Posterior vena cava (tissue), 2 donors: ENCODE results near the gene CISH. TPM values are rescaled to one million over a fixed set of nuclear protein-coding genes. Genes with fewer than 3 reads are reported as not detected.
A peak's percentile ranks its signal among the peaks of the same experiment; 100 is the strongest.

Source experiments
- DNase-seq: peaks from one replicate; pipeline ENCODE4 v3.0.0-alpha.2; 2020; ENCODE audit warnings: low spot score
- intact Hi-C, 2 donors: fragments of 100-400 bp; cut with DNase I; formaldehyde crosslinking; loops; one replicate each; pipeline versions ENCODE4 v1.14.1 to v1.14.2; 2022 to 2023
- total RNA-seq, 2 donors: library from RNA; stranded (reverse); fragmentation: NEBNext Ultra II Directional; extraction: Animal tissue kit (Norgen Biotek cat#: 25700); gene quantifications; one replicate each; pipeline ENCODE4 v1.2.1, GENCODE V29; 2021
- donor health status: DM: yes; HTN: yes; CAD: no.
- donor health status: DM: yes; HTN: yes; CAD: no.

Gene CISH
- total RNA-seq, 2 donors from 2014 or later: 8.6 to 12.5 TPM

DNA sequence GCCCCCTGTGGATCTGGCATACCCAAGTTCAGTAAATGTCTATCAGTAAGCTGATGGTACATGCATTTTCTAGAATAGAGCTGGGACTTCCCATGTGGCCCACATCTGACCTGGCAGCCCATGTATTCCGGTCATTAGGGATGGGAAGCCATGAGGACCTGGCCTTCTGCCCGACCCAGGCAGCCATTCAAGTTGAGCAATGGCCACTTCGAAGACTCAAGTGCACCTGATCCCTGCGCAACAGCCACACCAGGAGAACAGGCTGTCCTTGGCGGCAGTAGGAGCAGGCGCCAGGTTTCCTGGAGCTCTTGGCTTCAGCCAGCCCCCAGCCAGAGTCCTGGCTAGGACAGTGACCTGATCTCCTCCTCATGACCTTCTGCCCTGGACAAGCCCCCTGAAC, 27.7 kb downstream of the CISH start:
- intact Hi-C loops: no loop called here
- peak; percentile 89 for DNase-seq

DNA sequence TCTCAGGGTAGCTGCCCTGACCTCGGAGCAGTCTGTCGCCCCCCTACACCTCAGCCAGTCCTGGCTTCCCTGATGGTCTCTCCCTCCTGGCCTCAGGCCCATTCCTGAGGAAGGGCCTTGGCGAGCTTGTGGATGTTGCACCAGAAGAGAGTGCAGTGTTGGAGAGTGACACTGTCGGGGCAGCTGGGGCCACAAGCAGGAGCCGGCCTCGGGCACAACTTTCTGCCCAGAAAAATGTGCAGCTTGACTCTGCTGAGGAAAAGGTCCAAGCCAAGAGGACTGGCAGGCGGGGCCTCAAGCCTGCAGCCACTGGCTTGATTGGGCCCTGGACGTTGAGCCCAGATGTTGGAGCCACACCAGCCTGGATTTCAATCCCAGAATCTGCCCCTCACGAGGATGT, 29.5 kb downstream of the CISH start:
- intact Hi-C loops: no loop called here
- DNase-seq: no peak

- intact Hi-C loops: no loop called here
- DNase-seq: no peak
Observed at GRCh38 chr3:50581459-50581842, 30.1 kb downstream of the CISH start.

- no peak for DNase-seq
- intact Hi-C loops: no loop called here
Observed at GRCh38 chr3:50580683-50581458, 30.7 kb downstream of the CISH start.

- no peak for DNase-seq
- intact Hi-C loops: loop anchor here in 1 of 2 donors (10.0 kb wide), 1 partner anchor 797 kb away; no protein-coding TSS in a partner anchor
Observed at GRCh38 chr3:50577348-50577747, 34.2 kb downstream of the CISH start.

DNA sequence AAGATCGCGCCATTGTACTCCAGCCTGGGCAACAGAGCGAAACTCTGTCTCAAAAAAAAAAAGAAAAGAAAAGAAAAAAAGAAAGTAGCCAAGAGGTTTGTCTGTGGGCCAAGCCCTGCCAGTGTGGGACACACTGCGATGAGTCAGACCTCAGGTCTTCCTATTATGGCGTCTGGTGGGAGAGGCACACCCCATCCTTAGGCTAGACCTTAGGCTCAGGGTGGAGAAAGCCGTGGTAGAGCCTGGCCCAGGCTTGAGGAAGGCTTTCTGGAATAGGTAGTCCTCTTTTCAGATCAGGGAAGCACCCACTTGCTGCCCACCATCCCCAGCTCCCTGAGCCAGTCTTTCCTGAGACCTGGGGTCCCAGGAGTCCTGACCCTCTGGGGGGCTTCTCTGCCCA, 36.2 kb downstream of the CISH start:
- DNase-seq: no peak
- intact Hi-C loops: loop anchor here in 1 of 2 donors (10.0 kb wide), 1 partner anchor 799 kb away; no protein-coding TSS in a partner anchor

DNA sequence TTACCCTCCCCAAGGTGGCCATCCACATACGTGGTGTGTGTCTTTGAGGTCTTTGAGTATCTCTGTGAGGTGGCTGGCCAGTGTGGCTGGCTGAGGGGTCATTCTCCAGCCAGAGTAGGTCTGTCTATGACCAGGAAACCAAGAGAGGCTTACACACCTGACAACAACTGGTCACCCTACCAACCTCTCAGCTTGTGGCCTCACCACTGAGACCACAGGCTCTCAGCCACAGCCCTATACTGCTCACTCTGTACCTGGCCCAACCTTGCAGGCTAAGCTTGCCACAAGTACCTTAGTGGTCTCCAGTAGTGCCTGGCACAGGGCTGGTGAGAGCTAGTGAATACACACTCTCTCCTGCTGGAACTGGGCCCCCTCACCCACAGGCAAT, 37.1 kb downstream of the CISH start:
- no peak for DNase-seq
- intact Hi-C loops: loop anchor here in 1 of 2 donors (10.0 kb wide), 1 partner anchor 800 kb away; no protein-coding TSS in a partner anchor

DNA sequence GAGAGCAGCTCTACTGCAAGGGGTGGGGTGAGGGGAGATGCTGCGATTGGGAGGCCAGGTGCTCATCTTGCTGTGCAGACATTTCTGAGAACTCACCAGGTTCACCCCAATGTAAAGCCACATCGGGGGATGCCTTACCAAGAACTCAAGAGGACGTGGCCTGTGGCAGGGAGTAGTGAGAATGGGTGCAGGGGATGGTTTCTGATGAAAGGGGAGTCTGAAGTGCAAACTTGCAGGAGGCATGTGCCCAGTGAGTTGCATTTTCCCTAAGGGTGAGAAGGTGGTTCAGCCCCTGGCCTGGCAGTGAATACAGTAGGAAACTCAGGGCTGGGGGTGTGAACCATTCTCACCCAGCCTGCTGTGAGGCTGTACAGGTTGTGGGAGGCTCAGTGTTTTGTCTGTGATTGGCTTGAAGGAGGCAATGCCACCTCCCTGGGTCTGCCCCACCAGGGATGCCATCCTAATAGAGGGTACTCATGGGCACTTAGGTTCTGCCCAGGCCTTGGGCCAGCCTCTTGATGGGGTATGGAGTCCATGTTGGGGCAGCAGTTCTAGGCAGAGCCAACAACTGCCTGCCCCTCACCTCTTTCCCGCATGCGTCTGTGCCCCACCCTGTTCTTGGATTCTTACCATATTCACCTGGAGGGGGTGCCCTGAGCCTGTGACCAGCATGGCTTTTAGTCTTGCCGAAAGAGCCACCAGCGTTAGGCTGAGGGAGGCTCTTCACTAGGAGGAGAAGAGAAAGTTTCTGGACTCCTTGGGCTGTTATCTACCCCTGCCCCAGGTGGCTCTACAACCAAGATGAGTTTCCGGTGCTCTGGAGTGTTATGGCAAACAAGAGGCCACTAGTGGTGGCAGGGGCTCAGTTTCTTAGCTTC, 37.8 kb downstream of the CISH start:
- no peak for DNase-seq
- intact Hi-C loops: loop anchor here in 1 of 2 donors (10.0 kb wide), 1 partner anchor 801 kb away; no protein-coding TSS in a partner anchor

DNA sequence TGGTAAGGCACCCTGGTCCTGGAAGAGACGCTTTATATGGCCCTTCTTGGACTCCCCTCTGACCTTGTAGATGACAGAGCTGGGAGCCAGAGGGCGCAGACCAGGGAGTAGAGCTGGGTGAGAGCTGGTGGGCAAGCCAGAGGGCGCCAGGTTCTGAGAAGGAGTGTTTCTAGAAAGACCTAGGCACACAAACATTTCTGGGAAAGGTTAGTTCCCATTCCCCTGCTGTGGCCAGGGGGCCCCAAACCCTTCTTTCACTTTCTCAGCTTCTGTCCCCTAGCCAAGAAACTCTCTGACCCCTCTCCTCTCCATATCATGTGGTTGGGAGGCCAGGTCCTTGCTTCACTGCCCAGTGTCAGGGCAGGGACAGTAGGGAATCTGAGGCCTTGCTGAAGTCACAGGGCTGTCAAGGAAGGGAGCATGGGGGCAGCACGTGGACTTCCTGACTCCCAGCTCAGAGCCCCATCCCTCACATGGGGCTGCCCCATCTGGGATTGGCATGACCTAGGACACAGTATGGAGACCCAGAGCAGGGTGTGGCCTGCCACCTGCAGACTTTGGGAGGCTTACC, 38.7 kb downstream of the CISH start:
- intact Hi-C loops: loop anchor here (1.0 to 10.0 kb wide), 2 partner anchors 42 to 802 kb away; no protein-coding TSS in a partner anchor
- no peak for DNase-seq

DNA sequence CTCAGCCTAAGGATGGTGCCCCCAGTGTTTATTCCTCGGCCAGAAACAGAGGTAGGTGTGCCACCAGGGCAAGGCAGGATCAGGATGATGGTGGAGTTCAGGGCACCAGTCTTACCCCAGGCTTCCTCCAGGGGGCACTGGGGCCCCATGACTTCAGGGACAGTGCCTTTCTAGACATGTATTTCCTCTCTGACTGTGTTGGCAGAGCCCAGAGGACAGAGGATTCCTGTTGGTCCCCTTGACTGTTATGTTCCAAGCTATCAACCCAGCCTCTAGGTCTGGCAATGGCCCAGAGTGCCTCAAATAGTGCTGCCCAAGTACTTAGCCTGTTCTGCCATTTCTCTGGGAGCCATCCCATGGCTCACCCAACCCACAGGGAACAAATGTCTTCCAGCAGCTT, 39.4 kb downstream of the CISH start:
- intact Hi-C loops: loop anchor here (1.0 to 10.0 kb wide), 2 partner anchors 43 to 803 kb away; no protein-coding TSS in a partner anchor
- DNase-seq: peak; percentile 89

DNA sequence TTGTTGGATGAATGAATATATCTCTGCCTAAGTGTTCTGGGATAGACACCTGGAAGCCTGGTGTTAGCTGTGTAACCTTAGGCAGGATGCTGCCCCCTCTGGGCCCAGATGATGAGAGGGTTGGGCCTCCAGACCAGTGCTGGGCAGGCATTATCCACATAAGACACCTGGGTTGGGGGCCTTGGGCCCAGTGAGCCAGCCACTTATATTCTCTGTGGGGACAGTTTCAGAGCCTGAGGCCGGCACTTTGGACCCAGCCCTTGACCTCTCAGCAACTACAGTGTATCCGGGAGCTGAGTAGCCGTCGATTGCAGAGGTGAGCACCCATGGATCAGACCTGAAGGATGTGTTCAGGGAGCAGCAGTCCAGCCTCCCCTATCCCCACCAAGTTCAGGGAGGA, 40.1 kb downstream of the CISH start:
- intact Hi-C loops: loop anchor here in 1 of 2 donors (10.0 kb wide), 1 partner anchor 803 kb away; no protein-coding TSS in a partner anchor
- DNase-seq: no peak

- DNase-seq: no peak
- intact Hi-C loops: loop anchor here in 1 of 2 donors (10.0 kb wide), 1 partner anchor 804 kb away; no protein-coding TSS in a partner anchor
Observed at GRCh38 chr3:50570508-50571279, 40.9 kb downstream of the CISH start.

DNA sequence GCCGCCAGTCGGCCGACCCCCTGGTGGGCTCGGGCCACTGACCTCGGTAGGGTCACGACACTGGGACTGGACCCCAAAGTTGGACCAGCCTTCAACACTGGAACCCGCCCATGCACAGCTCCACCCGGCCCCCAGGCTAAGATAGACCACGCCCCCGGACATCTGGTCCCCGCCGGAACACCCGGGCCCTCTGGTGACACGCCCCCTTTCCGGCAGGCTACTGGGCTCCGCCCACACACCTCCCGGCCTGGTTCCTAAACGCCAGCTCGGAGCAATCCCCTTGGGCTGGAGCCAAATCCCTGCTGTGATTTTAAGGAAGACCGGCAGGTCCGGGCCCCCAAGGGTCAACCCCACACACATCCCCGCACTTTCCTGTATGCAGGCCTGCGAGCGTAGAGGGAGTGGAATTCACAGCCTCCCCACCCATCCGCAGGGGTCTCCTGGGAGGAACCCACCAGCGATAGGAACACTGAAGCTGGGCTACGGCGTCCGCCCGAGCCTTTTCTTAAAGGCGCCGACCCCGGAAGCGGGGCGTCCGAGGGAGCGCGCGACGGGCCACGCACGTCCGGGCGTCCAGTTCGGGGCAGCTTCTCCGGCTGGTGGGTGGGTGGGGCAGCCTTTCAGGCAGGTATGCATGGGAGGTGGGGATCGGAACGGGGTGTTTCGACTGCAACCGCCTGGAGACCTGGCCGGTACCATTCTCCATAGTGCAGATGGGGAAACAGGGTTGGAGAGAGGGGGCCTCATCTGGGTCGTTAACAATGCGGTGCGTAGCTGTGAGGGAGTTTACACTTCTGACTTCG, 42.4 kb downstream of the CISH start, which contains the start of gene HEMK1:
TSS of gene HEMK1 (plus strand) at position 576 of the 803 bp plus-strand sequence. CDS start 1,583 bp downstream, outside the sequence.
- DNase-seq: peak; percentile 99
- intact Hi-C loops: loop anchor here in 1 of 2 donors (2.0 kb wide), 1 partner anchor 40 kb away; no protein-coding TSS in a partner anchor

- peak; percentile 97 for DNase-seq
- intact Hi-C loops: loop anchor here in 1 of 2 donors (2.0 kb wide), 1 partner anchor 41 kb away; no protein-coding TSS in a partner anchor
Observed at GRCh38 chr3:50567386-50568167, 44.0 kb downstream of the CISH start, which contains the start of gene C3orf18. Gene C3orf18 (minus strand): TSS chr3:50567747. CDS start chr3:50565699, 2,048 bp downstream.

DNA sequence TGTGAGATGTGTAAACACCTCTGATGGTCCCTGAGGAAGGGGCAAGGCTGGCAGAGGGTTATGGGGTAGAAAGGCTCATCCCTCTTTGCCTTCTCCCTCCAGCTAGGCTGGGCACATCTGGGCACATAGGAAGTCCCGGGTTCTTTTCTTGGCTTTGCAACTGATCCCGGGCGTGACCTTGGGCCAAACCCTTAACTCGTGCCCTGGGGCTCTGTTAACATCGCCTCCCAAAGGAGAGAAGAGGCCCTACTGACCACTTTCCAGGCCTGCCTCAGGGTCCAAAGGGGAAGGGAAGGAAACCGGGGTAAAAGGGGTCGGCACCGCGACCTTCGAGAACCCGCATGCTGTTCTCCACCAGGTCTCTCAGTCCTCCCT, 44.6 kb downstream of the CISH start:
- intact Hi-C loops: no loop called here
- DNase-seq: no peak

- DNase-seq: no peak
- intact Hi-C loops: no loop called here
Observed at GRCh38 chr3:50564321-50564720, 47.3 kb downstream of the CISH start.

DNA sequence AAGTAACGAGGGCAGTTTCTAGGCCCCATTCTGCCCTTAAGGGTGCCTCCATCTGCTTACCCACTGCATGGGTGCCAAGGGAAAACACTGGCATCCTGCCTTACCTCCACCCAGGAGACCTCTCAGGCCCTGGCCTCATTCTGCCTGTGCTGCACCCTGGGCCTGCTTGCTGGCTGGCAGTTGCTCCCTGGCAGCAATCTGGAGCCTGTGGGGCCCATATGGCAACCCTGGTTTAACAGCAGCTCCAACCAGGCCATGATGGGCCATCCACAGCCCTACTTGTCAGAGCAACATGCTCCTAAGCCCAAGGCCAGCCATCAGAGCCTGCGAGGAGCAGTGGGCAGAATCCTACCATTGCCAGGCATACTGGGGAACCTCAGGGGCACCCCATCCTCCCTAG, 47.7 kb downstream of the CISH start:
- no peak for DNase-seq
- intact Hi-C loops: no loop called here
